ENCODE measurements around the gene KIF18A. TPM values are rescaled to one million over a fixed set of nuclear protein-coding genes. Genes with fewer than 3 reads are reported as not detected.

Gene KIF18A
- total RNA-seq, 1 donor from 2014 or later = 2.9 TPM

- DNase-seq (ENCODE audit: low spot score) = no peak
- Mint-ChIP-seq H3K4me3 (ENCODE audit: unreplicated experiment) (no peak overlapping the region), H3K27me3 (ENCODE audit: low read depth) (no peaks in the 10 kb centered on the region), H3K27ac (ENCODE audit: unreplicated experiment) (no peak overlapping the region), H3K9me3 (ENCODE audit: low read depth) (no peaks in the 10 kb centered on the region), H3K36me3 (ENCODE audit: low read depth) (no peaks in the 10 kb centered on the region), H3K4me1 (ENCODE audit: low read depth) (no peaks in the 10 kb centered on the region)
- TF ChIP-seq CTCF (IDR thresholded peaks at IDR 0.05) = no peak
These were observed 131.7 kb downstream of the KIF18A start for GRCh38 chr11:27976262-27976661.

GRCh38 chr11:27973851-27974536, 134.0 kb downstream of the KIF18A start:
- H3K4me1 Mint-ChIP-seq (ENCODE audit: low read depth) = no peaks in the 10 kb centered on the region
- no peak overlapping the region for H3K4me3 Mint-ChIP-seq (ENCODE audit: unreplicated experiment)
- H3K9me3 Mint-ChIP-seq (ENCODE audit: low read depth) = no peaks in the 10 kb centered on the region
- no peaks in the 10 kb centered on the region for H3K27me3 Mint-ChIP-seq (ENCODE audit: low read depth)
- no peak overlapping the region for H3K27ac Mint-ChIP-seq (ENCODE audit: unreplicated experiment)
- no peaks in the 10 kb centered on the region for H3K36me3 Mint-ChIP-seq (ENCODE audit: low read depth)
- DNase-seq (ENCODE audit: low spot score) = no peak
- no peak for TF ChIP-seq CTCF (IDR thresholded peaks at IDR 0.05)

- TF ChIP-seq CTCF (IDR thresholded peaks at IDR 0.05) = no peak
- Mint-ChIP-seq H3K27ac (ENCODE audit: unreplicated experiment) (no peak overlapping the region), H3K9me3 (ENCODE audit: low read depth) (no peaks in the 10 kb centered on the region)
These were observed 135.3 kb downstream of the KIF18A start for GRCh38 chr11:27972522-27973170.

GRCh38 chr11:27971171-27971570, 136.8 kb downstream of the KIF18A start:
- no peaks in the 10 kb centered on the region for H3K36me3 Mint-ChIP-seq (ENCODE audit: low read depth)

More at GRCh38 chr11:27972522-27973170, 135.3 kb downstream of the KIF18A start:
- Mint-ChIP-seq H3K36me3 (ENCODE audit: low read depth) (no peaks in the 10 kb centered on the region), H3K4me1 (ENCODE audit: low read depth) (no peaks in the 10 kb centered on the region), H3K27me3 (ENCODE audit: low read depth) (no peaks in the 10 kb centered on the region), H3K4me3 (ENCODE audit: unreplicated experiment) (no peak overlapping the region)
- no peak for DNase-seq (ENCODE audit: low spot score)

More at GRCh38 chr11:27971171-27971570, 136.8 kb downstream of the KIF18A start:
- H3K4me1 Mint-ChIP-seq (ENCODE audit: low read depth) = no peaks in the 10 kb centered on the region
- H3K27me3 Mint-ChIP-seq (ENCODE audit: low read depth) = no peaks in the 10 kb centered on the region
- no peak overlapping the region for H3K4me3 Mint-ChIP-seq (ENCODE audit: unreplicated experiment)
- TF ChIP-seq CTCF (IDR thresholded peaks at IDR 0.05) = no peak
- no peaks in the 10 kb centered on the region for H3K9me3 Mint-ChIP-seq (ENCODE audit: low read depth)
- H3K27ac Mint-ChIP-seq (ENCODE audit: unreplicated experiment) = no peak overlapping the region
- DNase-seq (ENCODE audit: low spot score) = no peak

Small RNAs within 50 kb of the gene (microRNA-seq; reads per million reads assigned to microRNA genes)
- gene MIR610 (ENCODE audit: borderline number of aligned reads) = not detected

Other genes with a start within 250 kb of the KIF18A start
- 10.3 to 12.8 TPM (median 10.3 TPM) in 3 replicates for gene METTL15, start 232 bp upstream of the KIF18A start, total RNA-seq